Measurements from ENCODE around the gene LTBP3.

Gene LTBP3

GRCh38 chr11:65578667-65579066, 20.5 kb upstream of the LTBP3 start:
- Histone ChIP-seq H3K9ac (ENCODE audit: insufficient read length, low read depth) (no peak overlapping the region), H3K9me3 (ENCODE audit: insufficient read depth, low read length) (no peaks in the 10 kb centered on the region), H3K4me3 (ENCODE audit: insufficient read length, low read depth) (no peak overlapping the region), H3K36me3 (ENCODE audit: insufficient read depth, insufficient read length, low read length) (peaks cover 44% of the 10 kb centered on the region), H3K4me1 (ENCODE audit: insufficient read depth, insufficient read length) (peaks cover 33% of the 10 kb centered on the region), H3K27me3 (ENCODE audit: insufficient read depth, insufficient read length) (peaks cover 20% of the 10 kb centered on the region)
- DNase-seq (ENCODE audit: low read depth, low spot score), result no peak
- TF ChIP-seq YY1 (IDR thresholded peaks at IDR 0.05; ENCODE audit: insufficient read depth, insufficient read length) (no peak), SUZ12 (IDR thresholded peaks at IDR 0.05; ENCODE audit: extremely low read depth, insufficient read depth, insufficient read length) (no peak), ZNF274 (IDR thresholded peaks at IDR 0.05; ENCODE audit: low read depth, low read length) (no peak)

- Histone ChIP-seq H3K36me3 (ENCODE audit: insufficient read depth, insufficient read length, low read length) (peaks cover 50% of the 10 kb centered on the region), H3K9ac (ENCODE audit: insufficient read length, low read depth) (no peak overlapping the region), H3K9me3 (ENCODE audit: insufficient read depth, low read length) (no peaks in the 10 kb centered on the region), H3K4me3 (ENCODE audit: insufficient read length, low read depth) (no peak overlapping the region), H3K27me3 (ENCODE audit: insufficient read depth, insufficient read length) (peaks cover 20% of the 10 kb centered on the region), H3K4me1 (ENCODE audit: insufficient read depth, insufficient read length) (peaks cover 38% of the 10 kb centered on the region)
- DNase-seq (ENCODE audit: low read depth, low spot score), result no peak
- TF ChIP-seq SUZ12 (IDR thresholded peaks at IDR 0.05; ENCODE audit: extremely low read depth, insufficient read depth, insufficient read length), result no peak
- TF ChIP-seq YY1 (IDR thresholded peaks at IDR 0.05; ENCODE audit: insufficient read depth, insufficient read length), result no peak
- no peak for TF ChIP-seq ZNF274 (IDR thresholded peaks at IDR 0.05; ENCODE audit: low read depth, low read length)
These were observed 20.0 kb upstream of the LTBP3 start for GRCh38 chr11:65578134-65578533.

- Histone ChIP-seq H3K9ac (ENCODE audit: insufficient read length, low read depth) (peak overlapping the region; percentile 51), H3K4me1 (ENCODE audit: insufficient read depth, insufficient read length) (peaks cover 38% of the 10 kb centered on the region), H3K27me3 (ENCODE audit: insufficient read depth, insufficient read length) (peaks cover 20% of the 10 kb centered on the region), H3K4me3 (ENCODE audit: insufficient read length, low read depth) (no peak overlapping the region), H3K9me3 (ENCODE audit: insufficient read depth, low read length) (no peaks in the 10 kb centered on the region), H3K36me3 (ENCODE audit: insufficient read depth, insufficient read length, low read length) (peaks cover 48% of the 10 kb centered on the region)
- DNase-seq (ENCODE audit: low read depth, low spot score), result no peak
- no peak for TF ChIP-seq ZNF274 (IDR thresholded peaks at IDR 0.05; ENCODE audit: low read depth, low read length)
- no peak for TF ChIP-seq YY1 (IDR thresholded peaks at IDR 0.05; ENCODE audit: insufficient read depth, insufficient read length)
- TF ChIP-seq SUZ12 (IDR thresholded peaks at IDR 0.05; ENCODE audit: extremely low read depth, insufficient read depth, insufficient read length), result no peak
These were observed 19.6 kb upstream of the LTBP3 start for GRCh38 chr11:65577756-65578109.

GRCh38 chr11:65576867-65577755, 19.0 kb upstream of the LTBP3 start:
- Histone ChIP-seq H3K9me3 (ENCODE audit: insufficient read depth, low read length) (no peaks in the 10 kb centered on the region), H3K9ac (ENCODE audit: insufficient read length, low read depth) (peak overlapping the region; percentile 81), H3K36me3 (ENCODE audit: insufficient read depth, insufficient read length, low read length) (peaks cover 43% of the 10 kb centered on the region), H3K4me1 (ENCODE audit: insufficient read depth, insufficient read length) (peaks cover 38% of the 10 kb centered on the region), H3K4me3 (ENCODE audit: insufficient read length, low read depth) (peak overlapping the region; percentile 56), H3K27me3 (ENCODE audit: insufficient read depth, insufficient read length) (peaks cover 20% of the 10 kb centered on the region)
- DNase-seq (ENCODE audit: low read depth, low spot score), result no peak
- TF ChIP-seq YY1 (IDR thresholded peaks at IDR 0.05; ENCODE audit: insufficient read depth, insufficient read length) (no peak), SUZ12 (IDR thresholded peaks at IDR 0.05; ENCODE audit: extremely low read depth, insufficient read depth, insufficient read length) (no peak), ZNF274 (IDR thresholded peaks at IDR 0.05; ENCODE audit: low read depth, low read length) (no peak)

- H3K9ac ChIP-seq (ENCODE audit: insufficient read length, low read depth), result peak overlapping the region; percentile 81
- peaks cover 43% of the 10 kb centered on the region for H3K36me3 ChIP-seq (ENCODE audit: insufficient read depth, insufficient read length, low read length)
- H3K9me3 ChIP-seq (ENCODE audit: insufficient read depth, low read length), result no peaks in the 10 kb centered on the region
- H3K4me3 ChIP-seq (ENCODE audit: insufficient read length, low read depth), result peak overlapping the region; percentile 56
- peaks cover 41% of the 10 kb centered on the region for H3K4me1 ChIP-seq (ENCODE audit: insufficient read depth, insufficient read length)
- no peak for TF ChIP-seq SUZ12 (IDR thresholded peaks at IDR 0.05; ENCODE audit: extremely low read depth, insufficient read depth, insufficient read length)
- TF ChIP-seq ZNF274 (IDR thresholded peaks at IDR 0.05; ENCODE audit: low read depth, low read length), result no peak
- no peak for TF ChIP-seq YY1 (IDR thresholded peaks at IDR 0.05; ENCODE audit: insufficient read depth, insufficient read length)
- DNase-seq (ENCODE audit: low read depth, low spot score), result no peak
- peaks cover 20% of the 10 kb centered on the region for H3K27me3 ChIP-seq (ENCODE audit: insufficient read depth, insufficient read length)
These were observed 18.2 kb upstream of the LTBP3 start for GRCh38 chr11:65576232-65576866.

- H3K4me1 ChIP-seq (ENCODE audit: insufficient read depth, insufficient read length), result peaks cover 44% of the 10 kb centered on the region
These were observed 17.5 kb upstream of the LTBP3 start, which contains the start of gene EHBP1L1 for GRCh38 chr11:65575568-65576231. TSS of gene EHBP1L1 (plus strand) at chr11:65576053. CDS start at chr11:65576303, 250 bp downstream.

More at GRCh38 chr11:65575568-65576231, 17.5 kb upstream of the LTBP3 start, which contains the start of gene EHBP1L1:
- Histone ChIP-seq H3K27me3 (ENCODE audit: insufficient read depth, insufficient read length) (peaks cover 20% of the 10 kb centered on the region), H3K36me3 (ENCODE audit: insufficient read depth, insufficient read length, low read length) (peaks cover 40% of the 10 kb centered on the region), H3K4me3 (ENCODE audit: insufficient read length, low read depth) (peak within 1 kb of the TSS; percentile 56), H3K9ac (ENCODE audit: insufficient read length, low read depth) (peak within 1 kb of the TSS; percentile 83), H3K9me3 (ENCODE audit: insufficient read depth, low read length) (no peaks in the 10 kb centered on the region)
- TF ChIP-seq SUZ12 (IDR thresholded peaks at IDR 0.05; ENCODE audit: extremely low read depth, insufficient read depth, insufficient read length) (no peak), ZNF274 (IDR thresholded peaks at IDR 0.05; ENCODE audit: low read depth, low read length) (no peak), YY1 (IDR thresholded peaks at IDR 0.05; ENCODE audit: insufficient read depth, insufficient read length) (no peak)
- no peak for DNase-seq (ENCODE audit: low read depth, low spot score)

Data from NT2/D1 (cell line).